Esophagus squamous epithelium (tissue), 5 donors: ENCODE measurements around the gene ZMYND10. TPM values are rescaled to one million over a fixed set of nuclear protein-coding genes. Genes with fewer than 3 reads are reported as not detected.

Experiments used
- DNase-seq: peaks from one replicate; lab custom pipeline; 2025; lab: John Stamatoyannopoulos, UW
- H3K27ac ChIP-seq, 4 donors: fragments of 200-600 bp; sonication (generic); one replicate each; pipeline ENCODE4 v1.5.1; 2016 to 2019; ENCODE audit warnings: mild to moderate bottlenecking in 1 of 4
- H3K27me3 ChIP-seq, 4 donors: fragments of 200-600 bp; sonication (generic); 1 replicate in 3 of 4; 2 replicates in 1 of 4; pipeline versions ENCODE4 v1.5.1 to v1.6.0; 2017 to 2021; ENCODE audit warnings: antibody characterized with exemption in 1 of 4
- H3K36me3 ChIP-seq, 3 donors: fragments of 200-600 bp; sonication (generic); one replicate each; pipeline ENCODE4 v1.5.1; 2016 to 2019
- H3K4me1 ChIP-seq, 3 donors: fragments of 200-600 bp; sonication (generic); one replicate each; pipeline ENCODE4 v1.5.1; 2017 to 2019
- H3K4me3 ChIP-seq, 4 donors: fragments of 200-600 bp; sonication (generic); 1 replicate in 3 of 4; 2 replicates in 1 of 4; pipeline ENCODE4 v1.5.1; 2016 to 2019; ENCODE audit warnings: mild to moderate bottlenecking in 2 of 4, moderate library complexity in 1 of 4
- H3K9me3 ChIP-seq, 3 donors: fragments of 200-600 bp; sonication (generic); one replicate each; pipeline ENCODE4 v1.5.1; 2016 to 2019
- CTCF ChIP-seq, 6 experiments: fragments of 450-650 bp in 4 of 6; fragments of 200-600 bp in 2 of 6; sonication (generic) in 2 of 6; IDR thresholded peaks; one replicate each; pipeline ENCODE4 v1.5.1; 2016 to 2019; ENCODE audit warnings: antibody characterized with exemption in 6 of 6, mild to moderate bottlenecking in 4 of 6, moderate library complexity in 4 of 6
- POLR2A ChIP-seq, 4 donors: fragments of 450-650 bp; IDR thresholded peaks; one replicate each; pipeline ENCODE4 v1.6.1; 2017; ENCODE audit warnings: antibody characterized with exemption in 4 of 4, mild to moderate bottlenecking in 4 of 4, moderate library complexity in 3 of 4
- WGBS, 2 donors: methylation state at CpG; one replicate each; pipeline ENCODE4 v1.1.5; 2018; 5-methylcytosine and 5-hydroxymethylcytosine counted together
- intact Hi-C: fragments of 100-400 bp; cut with DNase I; formaldehyde crosslinking; loops from one replicate; pipeline ENCODE4 v1.15.0; 2022
- total RNA-seq, 4 donors: library from RNA; depleted of rRNA; stranded (reverse); fragments of >200 nt; gene quantifications; one replicate each; pipeline ENCODE4 v1.1.0, GENCODE V29; 2016
- donor health status: DM: yes; HTN: yes; CAD: no.

The ZMYND10 gene
- total RNA-seq, 4 donors from 2014 or later = 1.1 TPM; not detected in 3

GRCh38 chr3:50371133-50371685 lies 25.7 kb upstream of the ZMYND10 start:
- intact Hi-C loops = loop anchor here (10.0 kb wide), 1 partner anchor 164 kb away; no protein-coding TSS in a partner anchor
- Histone ChIP-seq H3K27ac (no peak overlapping the region), H3K9me3 (no peaks in the 10 kb centered on the region), H3K4me1 (peaks cover 0 to 2% (median 0%) of the 10 kb centered on the region in 3 donors), H3K27me3 (peaks cover 0 to 13% (median 0%) of the 10 kb centered on the region in 4 donors), H3K36me3 (no peaks in the 10 kb centered on the region), H3K4me3 (no peak overlapping the region)
- 54 to 58% methylated on average over 2 to 3 of the region's 3 CpGs for WGBS, 2 donors
- TF ChIP-seq CTCF (IDR thresholded peaks at IDR 0.05) (no peak), POLR2A (IDR thresholded peaks at IDR 0.05) (no peak)
- no peak for DNase-seq

- no peak overlapping the region for H3K4me3 ChIP-seq
- H3K36me3 ChIP-seq = no peaks in the 10 kb centered on the region
- WGBS, 2 donors = 33 to 47% methylated on average over 8 to 14 of the region's 14 CpGs
- TF ChIP-seq CTCF (IDR thresholded peaks at IDR 0.05) = peak in 1 of 6 experiments; percentile 21
- TF ChIP-seq POLR2A (IDR thresholded peaks at IDR 0.05) = no peak
- no peaks in the 10 kb centered on the region for H3K9me3 ChIP-seq
- H3K4me1 ChIP-seq = peaks cover 0 to 8% (median 2%) of the 10 kb centered on the region in 3 donors
- intact Hi-C loops = loop anchor here (10.0 kb wide), 1 partner anchor 164 kb away; no protein-coding TSS in a partner anchor
- no peak for DNase-seq
- peaks cover 0 to 13% (median 0%) of the 10 kb centered on the region in 4 donors for H3K27me3 ChIP-seq
- H3K27ac ChIP-seq = no peak overlapping the region
These were observed 25.1 kb upstream of the ZMYND10 start for GRCh38 chr3:50370594-50370993.

- 44 to 51% methylated on average over 7 to 8 of the region's 9 CpGs for WGBS, 2 donors
- DNase-seq = no peak
These were observed 23.6 kb upstream of the ZMYND10 start for GRCh38 chr3:50369012-50369670.

GRCh38 chr3:50365842-50366220 lies 20.3 kb upstream of the ZMYND10 start:
- TF ChIP-seq CTCF (IDR thresholded peaks at IDR 0.05) = no peak
- no peak for TF ChIP-seq POLR2A (IDR thresholded peaks at IDR 0.05)
- Histone ChIP-seq H3K4me3 (peak overlapping the region; percentile 38 to 80 (median 62)), H3K4me1 (peaks cover 10 to 23% (median 13%) of the 10 kb centered on the region in 3 donors), H3K9me3 (no peaks in the 10 kb centered on the region), H3K27me3 (peaks cover 0 to 6% (median 0%) of the 10 kb centered on the region in 4 donors), H3K27ac (peak overlapping the region in 1 of 4 donors; percentile 82), H3K36me3 (no peaks in the 10 kb centered on the region)
- intact Hi-C loops = no loop called here
- DNase-seq = no peak
- 64 to 74% methylated on average over 2 to 5 of the region's 5 CpGs for WGBS, 2 donors

More at GRCh38 chr3:50369012-50369670, 23.6 kb upstream of the ZMYND10 start:
- Histone ChIP-seq H3K4me1 (peaks cover 8 to 21% (median 12%) of the 10 kb centered on the region in 3 donors), H3K27ac (no peak overlapping the region), H3K36me3 (no peaks in the 10 kb centered on the region), H3K9me3 (no peaks in the 10 kb centered on the region), H3K4me3 (no peak overlapping the region), H3K27me3 (peaks cover 0 to 13% (median 0%) of the 10 kb centered on the region in 4 donors)
- intact Hi-C loops = no loop called here
- TF ChIP-seq POLR2A (IDR thresholded peaks at IDR 0.05) (no peak), CTCF (IDR thresholded peaks at IDR 0.05) (no peak)
